NCI-H1694 treated with DMSO at 0.1 percent for 48 hours (cell line): ENCODE measurements around the gene LILRB4.
"Not testable (repeated sequence)": the region's sequence is repeated elsewhere in the genome, so short reads cannot be mapped to it uniquely, and the experiment has no call there.

Source experiments
- DNase-seq: peaks from one replicate; lab custom pipeline; 2025; lab: John Stamatoyannopoulos, UW

LILRB4 gene

DNA sequence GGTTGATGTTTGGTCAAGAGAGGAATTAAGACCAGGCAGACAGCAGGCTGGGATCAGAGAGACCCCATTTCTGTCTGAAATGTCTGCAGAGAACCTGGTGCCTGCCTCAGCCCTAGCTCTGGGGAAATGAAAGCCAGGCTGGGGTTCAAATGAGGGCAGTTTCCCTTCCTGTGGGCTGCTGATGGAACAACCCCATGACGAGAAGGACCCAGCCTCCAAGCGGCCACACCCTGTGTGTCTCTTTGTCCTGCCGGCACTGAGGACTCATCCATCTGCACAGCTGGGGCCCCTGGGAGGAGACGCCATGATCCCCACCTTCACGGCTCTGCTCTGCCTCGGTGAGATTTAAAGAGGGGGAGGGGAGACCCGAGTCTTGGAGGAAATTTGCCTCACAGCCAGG, at the start of gene LILRB4:
Gene LILRB4 (plus strand): TSS at position 256 of the 400 bp plus-strand sequence. CDS start 49 bp downstream, at position 305.
- DNase-seq = no peak

DNA sequence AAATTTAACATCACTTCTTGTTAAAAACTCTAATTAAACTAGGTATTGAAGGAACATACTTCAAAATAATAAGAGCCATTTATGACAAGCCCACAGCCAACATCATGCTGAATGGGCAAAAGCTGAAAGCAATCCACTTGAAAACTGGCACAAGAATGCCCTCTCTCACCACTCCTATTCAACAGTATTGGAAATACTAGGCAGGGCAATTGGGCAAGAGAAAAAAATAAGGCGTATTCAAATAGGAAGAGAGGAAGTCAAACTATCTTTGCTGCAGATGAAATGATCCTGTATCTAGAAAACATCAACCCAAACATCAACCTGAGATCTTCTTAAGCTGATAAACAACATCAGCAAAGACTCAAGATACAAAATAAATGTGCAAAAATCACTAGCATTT, 48.1 kb upstream of the LILRB4 start:
- no peak for DNase-seq

DNA sequence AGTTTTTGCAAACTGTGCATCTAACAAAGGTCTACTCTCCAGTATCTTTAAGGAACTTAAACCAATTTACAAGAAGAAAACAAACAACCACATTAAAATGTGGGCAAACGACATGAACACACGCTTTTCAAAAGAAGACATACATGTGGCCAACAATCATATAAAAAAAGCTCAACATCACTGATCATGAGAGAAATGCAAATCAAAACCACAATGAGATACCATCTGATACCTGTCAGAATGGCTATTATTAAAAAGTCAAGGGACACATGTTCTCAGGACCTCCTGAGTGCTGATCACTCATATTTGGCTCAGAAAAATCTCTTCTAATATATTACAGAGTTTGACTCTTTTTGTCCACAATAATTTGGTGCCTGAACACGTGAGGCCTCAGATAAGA, 46.7 kb upstream of the LILRB4 start:
- DNase-seq = no peak

DNA sequence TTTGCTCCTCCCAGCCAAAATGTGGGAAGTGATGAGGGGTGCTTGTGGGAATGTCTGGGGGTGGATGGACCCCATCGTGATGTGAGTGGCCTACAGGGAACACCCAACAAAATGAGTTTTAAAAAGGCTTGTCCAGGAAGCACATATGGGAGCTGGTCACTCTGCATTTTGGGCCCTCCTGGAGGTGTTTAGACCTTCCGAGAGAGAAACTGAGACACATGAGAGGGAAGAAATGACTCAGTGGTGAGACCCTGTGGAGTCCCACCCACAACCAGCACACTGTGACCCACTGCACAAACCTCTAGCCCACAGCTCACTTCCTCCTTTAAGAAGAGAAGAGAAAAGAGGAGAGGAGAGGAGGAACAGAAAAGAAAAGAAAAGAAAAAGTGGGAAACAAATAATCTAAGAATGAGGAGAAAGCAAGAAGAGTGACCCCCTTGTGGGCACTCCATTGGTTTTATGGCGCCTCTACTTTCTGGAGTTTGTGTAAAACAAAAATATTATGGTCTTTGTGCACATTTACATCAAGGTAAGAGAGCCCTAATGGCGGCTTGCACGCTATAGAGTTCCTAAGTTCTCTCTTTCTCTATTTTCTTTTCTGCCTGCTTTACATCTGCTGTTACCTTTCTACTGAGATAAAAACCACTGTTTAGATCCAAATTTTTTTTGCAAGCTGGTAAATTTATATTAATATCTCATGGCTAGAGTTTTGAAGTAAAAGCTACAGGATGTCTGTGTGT, 45.8 kb upstream of the LILRB4 start:
- DNase-seq = no peak

DNA sequence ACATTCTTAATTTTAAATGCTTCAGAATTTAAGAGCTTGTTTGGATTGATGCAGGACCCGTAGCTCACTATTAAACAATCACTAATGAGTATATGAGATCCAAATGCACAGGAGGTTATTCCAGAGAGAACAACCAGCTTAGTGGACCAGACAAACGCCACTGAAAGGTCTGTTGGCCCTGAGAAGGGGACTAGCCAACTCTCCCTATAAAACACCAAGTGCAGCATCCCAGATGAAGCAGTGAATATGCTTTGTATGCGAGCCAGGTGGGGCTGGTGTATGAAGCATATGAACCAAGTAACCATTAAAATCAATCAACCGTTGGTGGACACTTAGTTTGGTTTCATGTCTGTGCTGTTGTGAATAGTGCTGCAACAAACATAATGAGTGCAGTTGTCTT, 42.3 kb upstream of the LILRB4 start:
- no peak for DNase-seq

DNA sequence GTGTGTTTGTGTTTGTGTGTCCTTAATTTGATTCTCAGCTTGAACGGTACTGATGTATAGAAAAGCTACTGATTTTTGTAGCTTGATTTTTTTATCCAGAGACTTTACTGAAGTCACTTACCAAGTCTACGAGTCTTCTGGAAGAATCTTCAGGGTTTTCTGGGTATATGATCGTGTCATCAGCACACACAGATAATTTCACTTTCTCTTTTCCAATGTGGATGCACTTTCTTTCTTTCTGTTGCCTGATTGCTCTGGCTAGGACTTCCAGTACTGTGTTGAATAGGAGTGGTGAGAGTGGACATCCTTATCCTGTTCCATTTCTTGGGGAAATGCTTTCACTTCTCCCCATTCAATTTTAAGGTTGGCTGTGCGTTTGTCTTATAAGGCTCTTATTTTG, 40.4 kb upstream of the LILRB4 start:
- DNase-seq = no peak

DNA sequence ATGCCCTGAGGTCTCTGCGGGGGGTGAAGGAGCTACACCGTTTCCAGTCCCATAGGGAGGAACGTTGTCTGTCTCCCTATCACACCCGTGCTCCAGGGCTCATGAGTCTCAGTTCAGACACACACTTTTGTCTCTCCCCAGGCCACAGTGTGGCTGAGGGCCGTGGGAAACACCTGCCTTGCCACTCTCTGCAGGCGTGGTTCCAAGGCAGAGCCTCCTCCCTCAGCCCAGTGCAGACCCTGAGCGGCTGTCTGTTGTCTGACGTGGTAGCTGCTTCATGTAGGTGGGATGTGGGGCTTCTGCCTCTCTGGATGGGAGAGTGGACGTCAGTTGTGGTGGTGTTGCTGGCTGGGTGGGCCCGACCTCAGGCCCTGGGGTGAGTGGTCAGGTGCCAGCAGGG, 38.6 kb upstream of the LILRB4 start:
- DNase-seq = not testable (repeated sequence)

DNA sequence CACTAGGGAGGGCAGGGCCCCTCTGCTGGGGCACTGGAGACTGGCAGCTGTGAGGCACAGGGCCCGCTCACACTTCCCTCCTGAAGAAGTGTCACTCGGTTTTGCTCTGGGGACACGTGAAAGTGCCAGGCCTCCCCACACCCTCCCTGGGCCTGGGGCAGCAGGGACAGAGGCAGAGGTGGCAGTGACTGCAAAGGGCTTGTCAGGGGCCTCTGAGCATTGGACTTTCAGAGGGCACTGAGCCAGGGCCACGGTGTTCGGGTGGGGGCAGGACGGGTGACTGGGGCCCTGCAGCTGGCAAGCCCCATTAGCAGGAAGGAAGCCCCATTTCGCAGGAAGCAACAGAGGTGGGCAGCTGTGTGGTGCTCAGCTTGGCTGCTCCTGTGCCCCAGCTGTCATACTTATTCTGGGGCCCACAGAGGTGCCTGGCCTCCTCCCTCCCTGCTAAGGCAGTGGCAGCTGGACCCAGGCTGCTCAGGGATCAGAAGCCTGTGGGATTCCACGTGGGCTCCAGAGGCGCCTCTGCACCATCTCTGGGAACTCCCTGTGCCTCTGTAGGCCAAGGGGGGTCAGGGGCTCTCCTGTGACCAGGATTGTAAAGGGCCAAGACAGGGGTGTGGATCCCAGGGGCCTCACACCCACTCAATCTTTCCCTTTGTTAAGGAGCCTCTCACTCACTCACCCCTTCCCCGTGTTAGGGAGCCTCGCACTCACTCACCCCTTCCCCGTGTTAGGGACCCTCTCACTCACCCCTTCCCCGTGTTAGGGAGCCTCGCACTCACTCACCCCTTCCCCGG, 37.7 kb upstream of the LILRB4 start:
- not testable (repeated sequence) for DNase-seq

DNA sequence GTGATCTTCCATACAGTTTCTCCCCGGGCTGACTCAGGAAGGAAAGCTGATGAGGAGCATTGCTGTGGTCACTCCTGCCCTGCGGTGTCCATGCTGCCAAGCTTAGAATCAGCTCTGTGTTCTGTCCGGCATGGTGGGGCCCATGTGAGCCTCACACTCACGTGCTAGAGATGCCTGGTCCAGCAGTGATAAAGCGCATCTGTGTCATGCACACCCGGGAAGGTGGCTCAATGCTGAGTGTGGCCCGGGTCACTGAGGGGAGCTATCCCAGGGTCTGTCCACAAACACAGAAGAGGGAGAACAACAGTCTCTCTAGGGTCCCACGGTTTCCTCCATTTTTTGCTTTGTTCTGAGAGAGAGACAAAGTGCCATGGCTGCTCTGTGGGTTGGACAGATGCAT, 36.0 kb upstream of the LILRB4 start:
- no peak for DNase-seq

DNA sequence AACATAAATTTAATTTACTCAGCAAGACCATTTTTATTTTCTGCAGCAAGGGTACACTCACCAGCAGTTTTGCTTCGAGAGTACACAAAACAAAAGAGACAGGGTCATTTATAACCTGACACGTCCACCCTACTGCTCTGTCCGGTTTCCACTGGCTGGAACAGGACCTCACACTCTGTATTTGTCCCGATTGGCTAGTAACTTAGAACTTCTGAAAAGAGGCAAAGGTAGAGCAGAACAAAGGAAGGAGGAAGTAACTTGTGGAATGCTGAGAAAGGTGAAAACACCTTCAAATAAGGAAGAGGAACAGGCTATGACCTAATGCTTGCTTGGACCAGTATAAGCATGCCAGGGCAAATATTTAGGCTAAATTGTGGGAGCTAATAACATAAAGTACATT, 34.9 kb upstream of the LILRB4 start:
- DNase-seq = not testable (repeated sequence)

DNA sequence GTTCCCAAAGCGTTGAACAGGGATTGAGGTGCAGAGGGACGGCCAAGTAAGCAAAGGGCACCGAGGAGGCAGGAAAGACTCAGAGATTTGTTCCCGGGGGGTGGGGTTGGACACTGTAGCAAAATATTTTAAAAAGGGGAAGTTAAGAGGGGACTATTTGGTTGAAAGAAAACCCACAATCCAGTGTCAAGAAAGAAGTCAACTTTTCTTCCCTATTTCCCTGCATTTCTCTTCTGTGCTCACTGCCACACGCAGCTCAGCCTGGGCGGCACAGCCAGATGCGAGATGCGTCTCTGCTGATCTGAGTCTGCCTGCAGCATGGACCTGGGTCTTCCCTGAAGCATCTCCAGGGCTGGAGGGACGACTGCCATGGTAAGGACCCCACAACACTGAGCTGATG, 32.5 kb upstream of the LILRB4 start, which contains the start of gene LILRB1:
Gene LILRB1 (plus strand): TSS at position 223 of the 400 bp plus-strand sequence. CDS start 590 bp downstream, outside the sequence.
- not testable (repeated sequence) for DNase-seq

DNA sequence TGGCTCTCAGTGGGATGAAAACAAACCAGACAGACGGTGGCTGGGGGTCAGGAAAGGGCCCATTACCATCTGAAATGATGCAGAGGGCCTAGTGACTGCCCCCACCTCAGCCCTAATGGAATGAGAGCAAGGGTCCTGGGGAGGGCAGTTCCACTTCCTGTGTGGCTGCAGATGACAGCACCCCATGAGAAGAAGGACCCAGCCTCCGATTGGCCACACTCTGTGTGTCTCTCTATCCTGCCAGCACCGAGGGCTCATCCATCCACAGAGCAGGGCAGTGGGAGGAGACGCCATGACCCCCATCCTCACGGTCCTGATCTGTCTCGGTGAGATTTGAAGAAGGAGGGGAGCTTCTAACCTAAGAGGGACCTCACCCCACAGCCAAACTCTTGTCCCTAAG, 32.0 kb upstream of the LILRB4 start:
- DNase-seq = no peak

DNA sequence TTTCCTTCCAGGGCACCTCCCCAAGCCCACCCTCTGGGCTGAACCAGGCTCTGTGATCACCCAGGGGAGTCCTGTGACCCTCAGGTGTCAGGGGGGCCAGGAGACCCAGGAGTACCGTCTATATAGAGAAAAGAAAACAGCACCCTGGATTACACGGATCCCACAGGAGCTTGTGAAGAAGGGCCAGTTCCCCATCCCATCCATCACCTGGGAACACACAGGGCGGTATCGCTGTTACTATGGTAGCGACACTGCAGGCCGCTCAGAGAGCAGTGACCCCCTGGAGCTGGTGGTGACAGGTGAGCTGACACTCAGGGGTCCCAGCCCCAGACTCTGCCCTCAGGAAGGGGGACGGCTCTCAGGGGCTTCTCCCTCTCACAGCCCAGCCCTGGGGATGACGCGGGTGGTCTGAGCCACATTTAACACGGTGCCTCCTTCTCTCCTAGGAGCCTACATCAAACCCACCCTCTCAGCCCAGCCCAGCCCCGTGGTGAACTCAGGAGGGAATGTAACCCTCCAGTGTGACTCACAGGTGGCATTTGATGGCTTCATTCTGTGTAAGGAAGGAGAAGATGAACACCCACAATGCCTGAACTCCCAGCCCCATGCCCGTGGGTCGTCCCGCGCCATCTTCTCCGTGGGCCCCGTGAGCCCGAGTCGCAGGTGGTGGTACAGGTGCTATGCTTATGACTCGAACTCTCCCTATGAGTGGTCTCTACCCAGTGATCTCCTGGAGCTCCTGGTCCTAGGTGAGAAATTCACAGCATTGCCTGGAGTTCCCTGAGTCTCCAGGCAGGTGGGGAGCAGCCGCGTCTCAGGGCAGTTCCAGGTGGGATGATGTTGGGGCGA, 31.1 kb upstream of the LILRB4 start:
- DNase-seq = not testable (repeated sequence)

DNA sequence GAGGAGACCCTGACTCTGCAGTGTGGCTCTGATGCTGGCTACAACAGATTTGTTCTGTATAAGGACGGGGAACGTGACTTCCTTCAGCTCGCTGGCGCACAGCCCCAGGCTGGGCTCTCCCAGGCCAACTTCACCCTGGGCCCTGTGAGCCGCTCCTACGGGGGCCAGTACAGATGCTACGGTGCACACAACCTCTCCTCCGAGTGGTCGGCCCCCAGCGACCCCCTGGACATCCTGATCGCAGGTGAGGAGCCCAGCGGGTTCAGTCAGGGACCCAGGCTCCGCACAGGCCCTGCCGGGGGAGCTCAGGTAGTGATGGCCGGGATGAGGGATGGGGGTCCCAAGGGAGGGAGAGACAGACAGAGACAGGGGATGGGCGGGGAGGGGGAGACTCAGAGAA, 30.3 kb upstream of the LILRB4 start:
- DNase-seq = not testable (repeated sequence)

DNA sequence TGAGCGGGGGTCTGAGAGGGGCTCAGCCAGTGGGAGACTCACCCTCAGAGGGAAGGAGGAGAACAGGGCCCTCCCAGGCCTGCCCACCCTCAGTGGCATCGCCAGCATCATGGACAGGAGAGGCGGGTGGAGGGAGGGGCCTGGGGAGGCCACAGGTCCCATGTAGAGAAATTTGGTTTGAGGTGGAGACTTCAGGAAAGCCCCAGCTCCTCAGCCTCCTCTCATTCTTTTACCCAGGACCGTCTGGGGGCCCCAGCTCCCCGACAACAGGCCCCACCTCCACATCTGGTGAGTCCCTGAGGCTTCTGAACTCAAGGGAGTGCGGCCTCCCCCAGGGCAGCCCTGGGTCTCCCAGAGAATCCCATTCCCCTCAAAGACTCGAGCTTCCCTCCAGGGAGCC, 29.4 kb upstream of the LILRB4 start:
- DNase-seq = no peak

DNA sequence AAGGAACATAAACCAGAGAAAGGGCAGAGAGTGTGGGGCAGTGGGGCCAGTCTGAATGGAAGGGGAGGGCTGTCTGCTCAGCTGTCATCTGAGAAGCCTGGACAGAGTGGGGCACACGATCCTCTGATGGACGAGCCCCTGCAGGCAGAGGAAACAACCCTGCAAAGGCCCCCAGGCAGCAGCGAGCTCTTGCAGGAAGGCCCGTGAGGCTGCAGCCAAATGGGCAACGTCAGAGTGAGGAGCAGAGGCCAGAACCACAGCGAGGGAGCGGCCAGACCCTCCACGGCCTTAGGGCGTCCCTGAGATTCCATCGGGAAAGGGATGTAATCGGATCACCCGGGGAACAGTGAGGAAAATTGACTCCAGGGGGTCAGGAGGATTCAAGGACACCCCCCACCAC, 26.7 kb upstream of the LILRB4 start:
- DNase-seq = not testable (repeated sequence)

DNA sequence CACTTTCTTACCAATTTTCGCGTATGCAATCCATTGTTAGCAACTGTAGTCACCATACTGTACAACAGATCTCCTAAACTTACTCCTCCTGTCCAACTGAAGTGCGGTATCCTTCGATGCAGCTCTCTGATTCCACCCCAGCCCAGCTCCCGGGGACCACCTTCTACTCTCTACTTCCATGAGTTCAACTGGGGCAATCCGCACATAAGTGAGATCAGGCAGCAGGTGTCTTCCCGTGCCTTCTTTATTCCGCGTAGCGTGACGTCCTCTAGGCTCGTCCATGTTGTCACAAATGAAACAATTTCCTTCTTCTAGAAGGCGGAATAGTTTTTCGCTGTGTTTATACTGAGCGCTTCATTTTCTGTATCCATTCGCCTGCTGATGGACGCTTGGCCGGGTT, 24.1 kb upstream of the LILRB4 start:
- DNase-seq = no peak

DNA sequence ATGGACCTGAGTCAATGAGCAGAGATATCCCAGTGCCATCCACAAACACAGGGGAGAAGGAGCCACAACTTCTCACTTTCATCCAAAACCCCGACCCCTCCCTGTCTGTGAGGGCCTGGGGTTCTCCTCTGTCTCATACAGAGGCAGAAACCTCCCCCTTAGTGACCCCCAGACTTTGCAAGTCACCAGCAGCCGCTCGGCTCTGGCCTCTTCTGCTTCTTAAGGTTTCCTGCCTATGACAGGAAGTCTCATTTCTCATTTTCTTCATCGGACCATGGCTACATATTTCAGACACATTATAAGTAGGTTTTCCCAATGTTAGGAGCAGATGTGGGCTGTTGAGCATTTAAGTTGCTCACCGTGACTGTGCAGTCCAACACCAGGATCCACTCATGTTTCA, 19.8 kb upstream of the LILRB4 start:
- DNase-seq = not testable (repeated sequence)

DNA sequence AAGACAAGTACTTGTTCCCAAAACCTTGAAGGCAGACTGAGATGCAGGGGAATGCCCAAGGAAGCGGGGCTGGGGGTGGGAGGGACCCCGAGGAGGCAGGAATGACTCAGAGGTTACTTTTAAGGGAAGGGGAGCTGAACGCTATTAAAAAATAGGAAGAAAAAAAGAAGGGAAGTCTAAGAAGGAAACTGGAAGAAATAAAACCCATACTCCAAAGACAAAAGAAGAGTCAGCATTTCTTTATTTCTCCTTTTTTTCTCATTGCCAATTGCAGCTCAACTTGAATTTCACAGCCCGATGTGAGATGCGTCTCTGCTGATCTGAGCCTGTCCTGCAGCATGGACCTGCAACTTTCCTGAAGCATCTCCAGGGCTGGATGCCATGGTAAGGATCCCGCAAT, 19.2 kb upstream of the LILRB4 start:
- DNase-seq = not testable (repeated sequence)

DNA sequence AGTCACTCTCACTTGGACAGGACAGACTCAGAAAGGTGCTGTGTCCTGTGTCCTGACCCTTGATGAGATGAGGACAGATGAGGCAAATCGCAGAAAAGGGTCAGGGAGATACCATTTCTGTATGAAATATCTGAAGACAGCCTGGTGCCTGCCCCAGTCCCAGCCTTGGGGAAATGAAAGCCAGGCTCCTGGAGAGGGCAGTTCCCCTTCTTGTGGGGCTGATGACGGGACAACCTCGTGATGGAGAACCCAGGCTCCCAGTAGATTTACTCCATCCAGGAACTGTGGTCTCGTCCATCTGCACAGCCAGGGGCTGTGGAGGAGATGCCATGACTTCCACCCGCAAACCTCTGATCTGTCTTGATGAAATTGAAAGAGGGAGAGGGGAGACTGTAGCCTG, 18.7 kb upstream of the LILRB4 start:
- no peak for DNase-seq

DNA sequence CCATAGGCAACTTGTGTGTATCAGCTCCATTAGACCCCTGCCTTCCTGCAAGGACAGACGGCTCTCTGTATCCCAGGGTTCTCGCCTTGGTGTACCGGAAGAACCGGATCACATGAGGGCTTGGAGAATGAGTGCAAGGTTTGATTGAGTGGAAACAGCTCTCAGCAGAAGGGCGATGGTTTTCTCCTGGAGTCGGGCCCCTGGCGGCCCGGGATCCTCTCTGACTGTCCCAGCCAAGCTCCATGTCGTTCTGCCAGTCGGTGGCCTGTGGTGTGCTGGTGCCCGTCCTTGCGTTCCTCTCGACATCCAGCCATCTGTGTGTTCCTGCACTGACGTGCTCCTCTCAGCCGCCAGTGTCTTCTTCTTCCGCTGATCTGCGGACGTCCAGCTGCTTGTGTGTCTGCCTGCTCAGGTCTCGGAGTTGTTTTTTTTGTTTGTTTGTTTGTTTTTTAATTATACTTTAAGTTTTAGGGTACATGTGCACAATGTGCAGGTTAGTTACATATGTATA, 16.4 kb upstream of the LILRB4 start:
- no peak for DNase-seq

DNA sequence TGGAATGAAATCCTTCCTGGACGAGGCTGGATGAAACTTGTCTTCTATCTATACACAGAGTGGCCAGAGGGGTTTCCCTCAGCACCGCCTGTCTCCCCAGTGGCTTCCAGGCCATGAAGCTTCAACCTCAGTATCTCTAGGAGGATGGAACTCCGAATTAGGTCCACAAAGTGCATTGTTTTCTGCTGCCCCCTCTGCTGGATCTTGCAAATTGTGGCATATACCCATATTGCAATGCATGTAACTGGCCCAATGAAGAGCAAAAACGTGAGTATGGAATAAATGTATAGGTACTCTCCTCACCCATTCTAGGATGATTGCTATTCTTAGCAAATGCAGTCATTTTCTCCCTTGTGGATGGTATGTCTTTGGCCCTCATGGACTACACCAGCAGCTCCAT, 14.7 kb upstream of the LILRB4 start:
- DNase-seq = no peak
